ENCODE results near the gene TANGO2.

Gene TANGO2

DNA sequence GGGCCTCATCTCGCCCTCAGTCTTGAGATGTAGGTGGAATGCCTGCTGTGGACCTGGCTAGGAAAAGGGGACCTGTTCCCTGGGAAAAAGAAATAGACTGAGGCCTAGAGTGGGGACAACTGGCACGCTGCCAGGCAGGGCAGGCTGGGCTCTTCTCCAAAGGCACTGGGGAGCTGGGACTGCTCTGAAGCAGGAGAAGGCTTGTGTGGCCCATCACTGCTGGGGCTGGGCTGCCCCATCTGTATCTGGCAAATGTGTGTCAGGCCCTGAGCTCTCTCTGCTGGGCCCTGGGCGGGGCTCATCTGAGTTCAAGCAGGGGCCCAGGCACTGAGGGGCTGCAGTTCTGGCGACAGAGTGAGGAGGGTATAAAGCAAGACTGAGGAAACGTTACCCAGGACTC is 37.2 kb upstream of the TANGO2 start:
- DNase-seq = no peak

DNA sequence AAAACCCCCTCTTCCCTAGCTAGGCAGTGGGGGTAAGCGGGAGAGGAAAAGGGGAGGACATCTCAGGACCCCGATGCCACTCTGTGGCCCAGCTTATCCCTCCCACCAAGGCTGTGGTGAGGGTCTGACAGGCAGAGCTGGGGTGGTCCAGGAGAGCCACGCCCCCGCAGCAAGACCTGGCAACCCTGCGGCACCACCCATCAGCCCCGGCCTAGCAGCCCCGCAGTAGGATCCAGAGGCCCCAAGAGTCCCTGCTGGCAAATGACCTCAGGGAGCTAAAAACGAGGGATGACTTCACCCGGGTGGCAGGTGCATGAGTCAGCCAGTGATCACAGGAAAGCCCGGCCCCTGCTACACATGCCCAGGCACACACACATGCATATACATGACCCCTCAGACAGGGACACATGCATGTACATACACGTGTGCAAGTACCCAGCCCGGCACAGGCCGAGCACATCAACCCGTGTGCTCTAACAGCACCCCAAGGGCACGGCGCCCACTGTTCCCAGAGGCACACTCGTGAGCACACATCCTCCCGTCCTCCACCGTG is 36.6 kb upstream of the TANGO2 start:
- DNase-seq = no peak

DNA sequence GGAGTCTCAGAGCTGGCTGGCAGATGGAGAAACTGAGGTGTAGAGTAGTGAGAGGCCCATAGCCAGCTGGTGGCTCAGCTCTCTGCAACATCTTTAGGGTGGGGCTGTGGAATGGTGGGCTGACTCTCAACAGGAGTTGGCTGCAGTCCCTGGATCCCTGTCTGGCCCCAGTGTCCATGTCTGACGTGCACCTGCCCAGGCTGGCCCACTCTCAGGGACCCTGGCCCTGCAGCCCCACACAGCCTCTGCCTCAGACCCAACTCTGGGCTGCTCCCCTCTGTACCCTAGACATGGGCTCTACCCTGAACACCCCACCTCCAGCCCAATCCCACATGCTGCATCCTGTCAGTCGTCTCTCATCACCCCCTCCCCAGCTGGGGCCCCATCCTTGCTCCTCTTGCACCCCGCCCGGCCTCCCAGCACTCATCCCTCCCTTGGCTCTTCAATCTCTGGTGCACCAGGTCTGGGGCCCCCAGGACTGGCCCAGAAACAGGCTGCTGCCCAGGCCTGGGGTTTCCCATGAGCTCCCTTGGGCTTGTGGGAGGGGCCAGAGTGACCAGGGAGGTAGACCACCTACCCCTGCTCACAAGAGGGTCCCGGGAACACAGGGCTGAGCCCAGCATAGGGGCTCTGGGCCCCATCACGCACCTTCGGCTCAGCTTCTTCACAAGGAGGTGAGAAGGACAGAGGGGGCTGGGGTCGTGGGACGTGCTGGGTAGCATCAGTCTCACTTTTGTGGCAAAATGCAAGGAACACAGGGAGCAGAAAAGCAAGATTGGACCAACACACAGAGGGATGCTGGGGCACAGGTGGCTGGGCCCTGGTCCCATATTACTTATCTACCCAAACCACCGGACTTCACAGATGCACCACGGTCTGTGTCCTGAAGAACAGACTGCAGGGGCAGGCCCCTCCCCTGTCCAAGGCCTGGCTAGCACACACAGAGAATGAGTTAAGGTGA is 35.8 kb upstream of the TANGO2 start:
- no peak for DNase-seq

DNA sequence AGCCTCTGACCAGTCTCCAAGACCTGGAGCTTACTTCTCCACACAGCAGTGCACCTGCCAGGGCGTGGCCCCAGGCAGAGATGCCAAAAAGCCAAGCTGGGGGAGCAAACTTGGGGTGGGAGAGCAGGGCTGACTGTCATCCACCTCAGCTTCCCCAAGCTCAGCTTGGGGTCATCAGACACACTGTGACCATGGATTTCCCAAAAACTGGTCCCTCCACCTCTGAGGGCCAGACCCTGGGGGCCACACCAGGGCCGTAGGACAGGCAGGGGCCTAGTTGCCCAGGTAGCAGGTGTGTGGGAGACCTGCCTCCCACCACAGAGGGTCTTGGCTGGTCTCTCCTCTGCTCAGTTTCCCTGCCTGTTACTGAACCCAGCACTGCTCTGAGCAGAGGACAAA is 34.9 kb upstream of the TANGO2 start:
- no peak for DNase-seq

DNA sequence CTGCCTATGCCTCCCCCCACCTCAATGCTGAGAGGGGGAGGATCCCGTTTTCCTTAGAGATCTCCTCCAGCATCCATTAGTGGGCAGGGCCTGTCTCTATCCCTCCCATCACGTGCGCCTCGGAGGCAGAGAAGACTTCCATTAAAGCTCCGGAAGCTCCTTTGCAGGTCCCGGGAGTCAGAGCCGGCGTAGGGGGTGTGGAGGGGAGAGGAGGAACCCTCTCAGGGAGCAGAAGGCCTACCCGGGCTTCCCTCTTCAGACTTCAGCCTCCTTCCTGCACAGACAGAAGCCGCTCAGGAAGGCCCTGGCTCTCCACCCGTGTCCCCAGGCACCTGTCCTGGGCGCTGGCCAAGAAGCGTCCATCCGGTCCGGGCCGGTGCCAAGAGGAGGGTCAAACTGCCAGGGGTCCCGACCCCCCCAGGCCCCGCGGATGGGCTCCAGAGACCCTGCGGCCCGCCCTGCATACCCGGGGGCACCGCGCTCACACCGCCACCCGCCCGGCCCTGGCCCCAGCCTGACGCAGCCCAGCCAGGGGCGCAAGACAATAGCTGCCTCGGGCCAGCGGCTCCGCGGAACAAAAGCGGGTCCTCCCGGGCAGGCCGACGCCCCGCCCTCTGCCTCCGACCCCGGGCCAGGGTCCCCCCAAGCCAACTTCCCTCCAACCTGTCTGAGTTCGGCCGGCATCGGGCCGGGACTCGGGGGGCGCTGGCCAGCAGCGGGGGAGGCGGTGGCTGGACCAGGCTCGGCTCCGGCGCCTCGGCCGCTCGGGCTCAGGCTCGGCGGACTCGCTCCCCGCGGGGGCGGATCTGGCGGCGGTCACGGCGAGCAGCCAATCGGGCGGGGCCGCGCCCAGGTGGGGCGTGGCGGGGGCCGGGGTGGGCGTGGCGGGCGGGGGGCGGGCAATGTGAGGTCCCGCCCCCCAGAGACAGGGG is 34.2 kb upstream of the TANGO2 start:
- DNase-seq = peak; percentile 65

DNA sequence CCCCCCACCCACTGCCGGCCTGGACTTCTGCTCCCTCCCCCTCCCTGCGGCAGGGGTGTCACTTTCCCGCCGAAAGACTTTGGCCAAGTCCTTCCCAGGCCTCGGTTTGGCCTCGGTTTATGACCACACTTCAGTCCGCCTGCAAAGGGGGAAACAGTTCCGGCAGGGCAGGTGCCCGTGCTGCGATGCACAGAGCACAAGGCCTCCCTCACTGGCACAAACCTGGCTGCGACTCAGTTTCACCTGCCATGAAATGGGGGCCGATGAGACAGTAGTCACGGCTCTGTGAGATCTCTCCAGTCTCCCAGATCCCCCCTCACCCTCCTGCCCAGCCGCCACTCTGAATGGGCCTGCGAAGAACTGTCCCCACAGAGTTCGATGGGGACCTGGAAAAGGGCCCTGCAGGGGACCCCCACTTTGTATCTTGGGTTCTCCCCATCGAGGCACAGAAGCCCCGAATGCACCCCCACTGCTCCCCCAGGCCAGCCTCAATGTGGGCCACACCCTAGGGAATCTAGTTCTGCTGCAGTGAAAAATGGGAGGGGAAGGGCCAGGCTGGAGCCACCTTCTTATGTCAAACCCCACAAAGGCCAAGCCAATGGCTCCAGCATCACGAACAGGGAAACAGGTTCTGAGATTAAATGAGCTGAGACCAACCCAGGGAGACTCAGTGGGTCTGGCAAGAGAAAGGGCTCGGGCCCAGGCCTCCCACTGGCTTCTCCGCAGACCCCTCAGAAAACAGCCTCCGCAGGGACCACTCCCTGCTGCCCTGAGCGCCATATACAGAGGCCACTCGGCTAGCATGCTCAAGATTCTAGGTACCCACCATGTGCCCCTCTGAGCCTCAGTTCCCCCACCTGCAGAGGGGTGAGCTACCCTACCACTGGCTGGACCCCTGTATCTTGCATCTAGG is 33.3 kb upstream of the TANGO2 start:
- no peak for DNase-seq

DNA sequence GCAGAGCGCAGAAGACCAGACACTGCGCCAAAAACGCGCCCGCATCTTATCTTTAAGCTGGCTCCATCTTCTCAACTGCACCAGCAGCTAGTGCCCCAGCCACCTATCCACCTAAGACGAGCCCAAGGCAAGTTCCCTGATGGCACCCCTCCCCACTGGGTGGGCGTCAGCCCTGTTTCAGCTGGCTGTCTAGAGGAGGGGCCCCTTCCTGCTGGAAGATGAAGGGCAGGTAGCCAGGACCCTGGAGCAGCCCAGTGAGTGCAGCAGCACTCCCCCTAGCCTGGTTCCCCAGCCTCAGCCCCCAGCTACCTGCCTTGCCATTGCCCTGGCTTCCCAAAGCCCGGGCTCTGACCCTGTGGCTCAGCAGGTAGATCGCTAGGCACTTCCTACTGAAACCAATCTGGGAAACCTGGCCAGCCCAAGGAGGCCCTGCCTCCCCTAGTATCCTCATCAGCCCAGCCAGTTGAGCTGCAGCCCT is 32.5 kb upstream of the TANGO2 start:
- DNase-seq = no peak

DNA sequence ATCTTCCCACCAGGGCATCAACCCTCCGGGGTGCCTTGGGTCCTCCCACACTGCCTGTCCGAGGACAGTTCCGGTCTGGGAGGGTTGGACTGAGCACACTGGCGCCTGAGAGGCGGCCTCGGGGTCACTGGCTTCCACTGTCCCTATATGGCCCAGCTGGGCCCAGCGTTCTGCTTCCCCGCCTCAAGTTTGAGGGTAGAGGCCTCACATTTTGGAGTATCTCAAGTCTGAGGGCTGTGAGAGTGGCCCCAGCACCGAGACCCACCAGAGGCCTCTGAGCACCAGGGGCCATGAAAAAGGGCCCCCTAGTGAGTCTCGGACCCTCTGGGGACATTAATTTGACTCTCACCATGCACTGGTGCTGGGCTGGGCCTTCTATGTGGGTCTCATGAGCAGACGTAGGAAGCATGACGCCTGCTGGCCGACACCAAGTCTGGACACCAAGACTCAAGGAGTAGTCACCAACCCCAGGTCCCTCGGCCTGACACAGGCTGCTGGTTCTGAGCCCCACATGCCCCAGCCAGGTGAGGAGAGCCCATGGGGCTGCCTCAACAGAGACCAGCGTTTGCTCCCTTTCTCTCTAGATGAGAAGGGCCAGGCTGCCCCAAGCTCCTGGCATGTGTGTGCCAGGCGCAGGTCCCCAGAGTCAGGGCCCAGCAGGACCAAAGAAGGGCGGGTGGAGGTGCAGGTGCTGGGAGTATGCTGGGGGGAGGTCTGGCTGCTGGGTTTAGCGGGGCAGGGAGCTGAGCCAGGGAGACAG is 31.8 kb upstream of the TANGO2 start:
- DNase-seq = no peak

DNA sequence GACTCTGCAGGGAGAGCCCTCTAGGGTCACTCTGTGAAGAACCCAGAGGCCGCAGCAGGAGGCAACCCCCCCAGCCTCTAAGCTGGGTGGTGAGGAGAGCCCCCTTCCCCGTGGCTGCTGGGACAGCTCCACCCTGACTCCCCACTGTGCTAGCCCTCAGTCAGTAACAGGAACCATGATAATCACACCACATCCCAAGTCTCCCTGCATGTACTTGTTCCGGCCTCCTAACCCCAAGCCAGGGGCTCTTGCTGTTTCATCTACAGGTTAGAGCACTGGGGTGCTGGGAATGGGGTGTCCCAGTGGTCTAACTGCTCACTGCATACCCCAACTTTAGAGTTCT is 31.2 kb upstream of the TANGO2 start:
- no peak for DNase-seq

DNA sequence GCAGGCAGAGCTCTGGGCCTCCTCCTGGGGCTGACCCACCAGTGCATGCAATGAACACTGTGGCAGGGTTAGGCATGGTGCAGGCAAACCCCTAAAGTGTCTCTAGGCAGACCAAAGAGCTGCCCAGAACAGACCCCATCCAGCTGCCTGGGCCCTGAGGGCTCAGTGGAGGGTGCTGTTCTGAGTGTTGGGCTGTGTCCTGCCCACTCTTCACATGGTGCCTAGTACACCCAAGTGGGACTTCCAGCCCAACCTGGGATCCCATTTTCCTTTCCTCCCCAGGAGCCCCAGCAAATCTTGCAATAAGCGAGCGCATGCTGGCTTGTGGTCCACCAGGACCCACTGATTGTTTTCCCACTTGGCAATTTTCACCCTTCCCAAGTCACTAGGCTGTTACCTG is 30.7 kb upstream of the TANGO2 start:
- DNase-seq = no peak

DNA sequence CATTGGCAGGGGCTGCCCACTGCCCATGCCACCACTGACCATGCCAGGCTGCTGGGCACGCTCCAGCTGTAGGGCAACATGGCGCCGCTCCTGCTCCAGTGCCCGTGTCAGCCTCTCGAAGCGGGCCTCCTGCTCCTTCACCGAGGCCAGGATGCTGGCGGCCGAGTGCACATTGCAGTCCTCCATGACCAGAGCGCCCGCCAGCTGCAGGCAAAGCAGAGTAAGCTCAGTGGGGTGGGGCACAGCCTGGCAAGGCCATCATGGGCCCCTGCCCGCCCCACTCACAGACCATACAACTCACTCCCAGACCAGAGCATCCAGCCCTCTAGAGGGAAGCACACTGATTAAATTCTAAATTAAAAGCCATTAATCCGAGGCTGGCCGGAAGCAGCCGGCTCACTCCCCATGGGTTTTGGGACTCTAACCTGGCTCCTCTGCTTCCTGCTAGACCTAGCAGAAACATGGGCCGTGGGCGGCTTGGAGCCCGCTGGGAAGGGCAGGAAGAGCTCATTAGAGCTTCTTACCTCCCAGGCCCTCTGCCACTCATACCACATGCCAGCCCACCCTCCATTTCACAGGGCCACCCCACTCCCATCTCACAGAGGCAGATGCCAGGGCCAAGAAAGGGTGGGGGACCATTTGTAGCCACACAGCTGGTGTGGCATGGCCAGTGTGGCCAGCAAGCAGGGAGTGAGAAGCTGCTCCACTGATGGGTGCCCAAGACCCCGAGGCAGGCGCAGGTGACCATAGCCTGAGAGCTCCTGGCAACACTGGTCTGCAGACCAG is 30.1 kb upstream of the TANGO2 start:
- DNase-seq = no peak

DNA sequence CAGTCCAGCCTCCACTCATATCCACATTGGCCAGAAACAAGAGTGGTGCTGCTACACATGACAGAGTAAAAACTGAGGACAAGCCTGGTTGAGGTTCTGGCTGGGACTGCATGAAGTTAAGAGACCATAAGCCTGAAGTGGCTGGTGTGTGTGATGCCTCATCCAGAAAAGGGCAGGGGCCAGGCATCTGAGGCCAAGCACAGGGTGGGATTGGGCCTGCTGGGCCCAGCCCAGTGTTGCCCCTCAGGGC is 29.6 kb upstream of the TANGO2 start:
- DNase-seq = no peak

DNA sequence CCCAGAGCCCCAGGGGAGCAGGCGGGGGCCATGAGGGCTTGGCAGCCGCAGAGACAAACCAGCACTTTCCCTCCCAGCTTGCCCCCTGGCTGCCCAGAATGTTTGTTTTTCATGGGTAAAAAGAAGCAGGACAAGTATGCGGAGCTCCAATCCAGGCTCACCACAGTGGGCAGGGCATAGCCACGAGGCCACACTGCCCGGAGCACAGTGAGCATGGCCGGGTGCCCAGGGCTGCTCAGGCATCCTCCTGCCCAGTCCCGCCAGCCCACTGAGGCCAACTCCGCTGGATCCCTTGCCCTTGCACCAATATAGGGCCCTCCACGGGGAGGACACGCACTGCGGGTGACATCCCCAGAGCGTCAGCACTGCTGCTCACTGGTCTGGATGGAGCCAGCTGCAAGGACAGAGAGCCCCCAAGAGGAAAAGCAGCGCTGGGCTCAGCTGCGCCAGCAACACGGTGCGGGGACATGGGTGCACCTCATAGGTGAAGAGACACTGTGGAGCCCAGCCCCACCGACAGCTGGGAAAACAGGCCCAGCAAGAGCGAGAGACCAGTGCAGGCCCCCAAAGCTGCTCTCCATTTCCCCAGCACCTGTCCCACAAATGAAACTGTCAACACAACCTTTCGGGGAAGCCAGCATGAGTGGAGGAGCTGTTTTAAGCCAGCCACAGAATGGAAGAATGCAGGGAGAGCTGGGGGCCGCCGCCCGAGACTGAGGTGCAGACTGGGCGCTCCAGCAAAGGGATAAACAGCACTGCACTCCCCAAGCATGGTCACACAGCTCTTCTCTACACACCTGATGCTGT is 29.1 kb upstream of the TANGO2 start:
- DNase-seq = no peak

DNA sequence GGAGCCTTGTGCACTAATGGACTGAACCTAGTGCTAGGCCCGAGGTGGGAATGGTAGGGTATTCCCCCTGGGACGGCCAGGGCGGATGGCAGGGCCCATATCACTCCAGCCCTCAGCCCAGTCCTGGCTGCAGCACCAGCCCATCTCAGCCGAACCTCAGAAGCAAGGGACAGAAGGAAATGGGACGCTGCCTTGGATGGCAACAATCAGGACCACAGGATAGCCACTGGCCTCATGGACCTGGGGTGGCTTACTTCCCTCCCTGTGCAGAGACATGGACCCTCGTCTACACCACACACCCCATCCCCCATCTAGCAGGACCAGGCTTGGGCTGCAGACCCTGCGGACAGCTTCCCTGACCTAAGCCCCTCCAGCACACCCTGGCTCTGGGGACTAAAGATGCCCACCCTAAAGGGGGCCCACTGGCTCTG is 28.4 kb upstream of the TANGO2 start:
- DNase-seq = no peak

DNA sequence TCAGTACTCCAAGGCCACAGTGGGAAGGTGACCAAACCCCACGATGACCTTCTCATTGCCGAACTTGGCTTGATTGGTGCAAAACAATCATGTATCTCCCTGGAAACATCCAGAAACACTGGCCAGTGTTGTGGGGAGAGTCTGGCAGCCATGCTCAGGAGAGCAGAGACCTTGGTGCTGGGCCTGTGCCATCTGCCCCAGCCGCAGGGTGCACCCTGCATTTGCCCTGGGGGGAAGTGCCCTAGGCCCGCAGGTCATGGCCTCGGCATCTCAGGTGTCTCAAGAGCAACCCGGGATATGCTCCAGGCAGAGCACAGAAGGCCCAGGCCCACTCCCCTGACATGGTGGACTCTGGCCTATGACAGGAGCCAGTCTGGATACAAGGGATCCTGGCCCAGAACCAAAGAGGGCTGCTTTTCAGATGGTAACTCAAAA is 28.0 kb upstream of the TANGO2 start:
- no peak for DNase-seq

DNA sequence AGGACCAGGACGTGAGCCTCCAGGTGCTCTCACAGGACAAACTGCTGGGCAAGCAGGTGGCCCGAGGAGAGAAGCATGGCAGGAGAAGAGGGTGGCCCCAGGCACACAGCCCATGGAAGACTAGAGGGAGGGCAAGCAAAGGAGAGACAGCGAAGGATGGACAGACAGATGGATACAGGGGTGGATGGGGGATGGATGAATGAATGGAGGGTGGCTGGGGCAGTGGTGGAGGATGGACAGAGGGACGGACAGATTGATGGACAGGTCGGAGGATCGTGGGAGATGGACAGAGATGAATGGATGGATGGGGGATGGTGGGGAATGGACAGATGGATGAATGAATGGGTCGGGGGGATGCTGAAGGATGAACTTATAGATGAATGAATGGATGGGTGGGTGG is 27.0 kb upstream of the TANGO2 start:
- no peak for DNase-seq

DNA sequence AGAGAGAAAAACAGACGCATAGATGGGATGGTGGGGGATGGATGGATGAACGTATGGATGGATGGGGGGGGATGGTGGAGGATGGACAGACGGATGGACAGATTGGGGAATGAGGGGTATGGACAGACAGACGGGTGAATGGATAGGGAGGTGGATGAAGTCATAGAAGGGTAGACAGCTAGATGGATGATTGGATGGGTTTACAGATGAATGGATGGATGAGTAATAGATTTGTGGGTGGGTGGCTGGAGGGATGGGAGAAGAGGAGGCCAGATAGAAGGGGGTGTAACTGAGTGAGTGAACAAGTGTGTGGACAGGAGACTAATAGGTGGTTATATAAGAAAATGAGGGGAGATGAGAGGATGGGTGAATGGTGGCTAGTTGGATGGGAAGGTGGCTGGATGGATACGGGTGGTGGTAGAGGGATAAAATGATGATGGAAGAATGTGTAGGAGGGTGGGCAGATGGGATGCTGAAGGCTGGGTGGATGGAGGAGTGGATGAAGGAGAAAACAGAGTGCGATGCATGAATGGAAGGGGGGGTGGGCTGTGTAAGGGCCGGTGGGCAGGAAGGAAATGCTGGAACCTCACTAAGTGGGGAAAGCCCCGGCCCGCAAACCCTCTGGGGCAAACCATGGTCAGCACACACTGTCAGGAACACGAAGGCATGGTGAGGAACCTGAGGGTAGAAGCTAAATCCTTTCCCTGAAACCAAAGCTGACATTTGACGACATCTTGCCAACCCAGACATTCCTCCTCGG is 25.9 kb upstream of the TANGO2 start:
- no peak for DNase-seq

DNA sequence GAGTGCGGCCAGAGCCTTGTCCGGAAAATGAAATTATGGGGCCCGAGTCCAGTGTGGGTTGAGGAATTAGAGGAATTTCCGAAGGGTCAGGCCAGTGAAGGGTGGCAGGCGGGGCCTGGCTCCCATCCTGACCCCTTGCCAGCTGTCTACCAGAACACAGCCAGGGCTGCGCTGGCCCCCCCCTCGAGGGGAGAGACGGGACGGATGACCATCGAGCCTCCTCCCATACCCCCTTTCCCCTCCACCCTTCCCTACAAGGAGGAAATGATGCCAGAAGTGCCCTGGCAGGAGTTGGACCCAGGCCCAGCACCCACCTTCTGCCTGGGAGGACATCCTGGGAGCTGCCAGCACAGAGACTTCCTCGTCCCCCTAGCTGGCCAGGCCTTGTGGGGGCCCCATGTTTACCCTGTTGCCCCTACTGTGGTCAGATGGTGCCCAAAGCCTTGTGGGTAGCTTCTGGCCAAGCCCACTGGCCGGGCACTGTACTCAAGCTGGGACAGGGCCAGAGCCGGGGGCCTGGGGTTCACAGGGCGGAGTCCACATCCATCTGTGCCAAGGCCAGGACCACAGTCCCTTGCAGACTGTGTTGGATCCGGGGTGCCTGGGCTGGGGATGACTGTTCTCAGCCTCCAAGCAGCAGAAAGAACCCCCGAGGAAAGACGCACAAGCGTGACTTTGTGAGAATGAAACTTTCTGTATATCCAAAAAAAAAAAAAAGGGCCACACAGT is 25.1 kb upstream of the TANGO2 start:
- DNase-seq = no peak
